Endothelial cell of umbilical vein (primary cell): ENCODE data around the gene HPSE2.

Source experiments
- CTCF ChIP-seq, 2 donors: IDR thresholded peaks; 1 replicate in 1 of 2; 2 replicates in 1 of 2; pipeline ENCODE4 v1.5.1; 2011; ENCODE audit warnings: low read length in 2 of 2, mild to moderate bottlenecking in 2 of 2, moderate library complexity in 2 of 2, control low read depth in 1 of 2, inconsistent platforms in 1 of 2, low read depth in 1 of 2; ENCODE audit not compliant: insufficient read depth in 1 of 2; ENCODE audit errors: extremely low read depth in 1 of 2
- MYC ChIP-seq: IDR thresholded peaks from one replicate; pipeline ENCODE4 v1.6.1; 2011; ENCODE audit warnings: mild to moderate bottlenecking, low read depth, low read length

- no peak for TF ChIP-seq CTCF (IDR thresholded peaks at IDR 0.05; ENCODE audit: extremely low read depth in 1 of 2, insufficient read depth in 1 of 2, low read depth in 1 of 2, low read length in 2 of 2)
- no peak for TF ChIP-seq MYC
These were observed 818.9 kb downstream of the HPSE2 start for GRCh38 chr10:98416606-98417388.
